AG09309 (cell line): ENCODE measurements around the gene TMOD4.
"Not testable (repeated sequence)": the region's sequence is repeated elsewhere in the genome, so short reads cannot be mapped to it uniquely, and the experiment has no call there.

Experiments used
- DNase-seq: peaks from one replicate; pipeline ENCODE4 v3.0.0-alpha.2; 2010; ENCODE audit warnings: low read depth
- H3K4me3 ChIP-seq: 2 replicates; pipeline ENCODE4 v1.5.1; 2011; ENCODE audit warnings: mild to moderate bottlenecking, low read depth, low read length, moderate library complexity; ENCODE audit not compliant: control insufficient read depth
- CTCF ChIP-seq: IDR thresholded peaks from 2 replicates; pipeline ENCODE4 v1.5.1; 2011; ENCODE audit warnings: mild to moderate bottlenecking, low read depth, low read length, inconsistent platforms; ENCODE audit not compliant: insufficient read depth, control insufficient read depth; ENCODE audit errors: missing control alignments

The TMOD4 gene

DNA sequence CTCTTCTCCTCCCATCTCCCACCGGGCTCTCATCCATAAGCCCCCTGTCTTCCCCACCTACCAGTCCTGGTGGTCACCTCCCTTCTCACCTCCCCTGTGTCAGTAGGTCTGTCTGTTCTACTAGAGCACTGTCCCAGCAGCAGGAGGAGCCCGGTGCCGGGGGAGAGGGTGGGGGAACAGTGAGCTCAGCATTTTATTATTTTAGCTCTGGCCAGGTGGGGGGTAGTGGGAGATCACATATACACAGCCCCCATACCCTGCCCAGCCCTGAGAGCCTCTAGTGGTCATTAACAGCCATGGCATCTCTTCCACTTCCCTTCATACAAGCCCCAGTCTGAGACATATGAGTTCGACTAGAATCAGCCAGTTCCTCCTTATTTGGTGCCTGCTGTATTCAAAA lies at the start of gene TMOD4:
TMOD4 (minus strand) TSS at position 119 of the 400 bp plus-strand sequence. CDS start 1,106 bp downstream, outside the sequence.
- peak; percentile 58 for TF ChIP-seq CTCF
- H3K4me3 ChIP-seq: no peak within 1 kb of the TSS
- DNase-seq: no peak

DNA sequence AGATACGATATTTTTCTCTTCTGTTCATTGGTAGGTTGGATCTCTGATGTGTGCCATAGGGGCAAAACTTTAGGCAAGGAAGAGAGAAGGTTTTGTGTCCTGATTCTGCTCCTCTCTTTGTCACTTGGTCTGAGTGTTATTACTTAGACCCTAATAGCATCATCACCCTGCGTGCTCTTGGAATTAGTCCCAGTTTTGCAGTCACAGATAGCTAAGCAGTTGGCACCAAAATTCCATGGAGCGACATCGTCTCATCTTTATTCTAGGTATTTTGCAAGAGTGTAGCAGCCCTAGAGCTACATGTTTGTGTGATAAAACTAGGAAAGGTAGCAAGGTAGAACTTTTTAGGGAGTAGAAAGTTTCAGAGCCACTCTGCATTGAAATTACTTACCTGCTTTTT lies 46.3 kb upstream of the TMOD4 start:
- DNase-seq: no peak
- no peak overlapping the region for H3K4me3 ChIP-seq
- no peak for TF ChIP-seq CTCF

DNA sequence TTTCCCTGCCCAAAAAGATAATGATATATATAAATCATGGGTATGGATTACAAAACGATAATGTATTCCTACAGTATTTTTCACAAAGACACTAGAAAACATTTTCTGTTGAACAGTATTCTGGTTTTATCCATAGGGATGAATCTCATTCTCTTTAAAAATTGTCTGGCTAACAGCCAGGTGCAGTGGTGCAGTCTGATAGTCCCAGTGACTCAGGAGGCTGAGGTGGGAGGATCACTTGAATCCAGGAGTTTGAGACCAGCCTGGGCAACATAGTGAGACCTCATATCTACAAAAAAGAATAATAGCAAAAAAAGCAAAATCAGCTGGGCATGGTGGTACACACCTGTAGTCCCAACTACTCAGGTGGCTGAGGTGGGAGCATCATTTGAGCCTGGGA lies 45.8 kb upstream of the TMOD4 start:
- H3K4me3 ChIP-seq: no peak overlapping the region
- no peak for DNase-seq
- TF ChIP-seq CTCF: no peak

GRCh38 chr1:151213560-151213959 lies 37.8 kb upstream of the TMOD4 start:
- no peak for DNase-seq
- no peak for TF ChIP-seq CTCF
- no peak overlapping the region for H3K4me3 ChIP-seq

DNA sequence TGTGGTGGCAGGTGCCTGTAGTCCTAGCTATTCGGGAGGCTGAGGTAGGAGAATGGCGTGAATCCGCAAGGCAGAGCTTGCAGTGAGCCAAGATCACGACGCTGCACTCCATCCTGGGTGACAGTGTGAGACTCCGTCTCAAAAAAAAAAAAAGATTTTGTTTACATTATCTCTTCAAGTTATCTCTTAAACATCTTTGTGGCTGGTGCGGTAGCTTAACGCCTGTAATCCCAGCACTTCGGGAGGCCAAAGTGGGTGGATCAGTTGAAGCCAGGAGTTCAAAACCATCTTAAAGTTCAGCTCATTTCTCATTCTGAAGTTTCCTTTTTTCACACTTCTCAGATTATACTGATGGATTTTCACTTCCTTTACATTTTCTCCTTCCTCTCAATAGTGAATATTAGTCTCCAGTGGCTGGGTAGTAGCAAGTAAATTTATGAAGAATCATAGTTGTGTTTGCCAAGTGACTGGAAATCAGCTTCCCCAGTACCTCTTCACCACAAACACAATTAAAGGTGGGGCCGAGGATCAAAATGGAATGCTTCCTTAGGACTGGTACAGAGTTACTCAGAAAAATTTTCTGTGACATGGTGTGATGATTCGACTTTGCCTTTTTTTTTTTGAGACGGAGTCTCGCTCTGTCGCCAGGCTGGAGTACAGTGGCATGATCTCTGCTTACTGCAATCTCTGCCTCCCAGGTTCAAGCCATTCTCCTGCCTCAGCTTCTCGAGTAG lies 36.4 kb upstream of the TMOD4 start:
- no peak overlapping the region for H3K4me3 ChIP-seq
- DNase-seq: no peak
- TF ChIP-seq CTCF: no peak

DNA sequence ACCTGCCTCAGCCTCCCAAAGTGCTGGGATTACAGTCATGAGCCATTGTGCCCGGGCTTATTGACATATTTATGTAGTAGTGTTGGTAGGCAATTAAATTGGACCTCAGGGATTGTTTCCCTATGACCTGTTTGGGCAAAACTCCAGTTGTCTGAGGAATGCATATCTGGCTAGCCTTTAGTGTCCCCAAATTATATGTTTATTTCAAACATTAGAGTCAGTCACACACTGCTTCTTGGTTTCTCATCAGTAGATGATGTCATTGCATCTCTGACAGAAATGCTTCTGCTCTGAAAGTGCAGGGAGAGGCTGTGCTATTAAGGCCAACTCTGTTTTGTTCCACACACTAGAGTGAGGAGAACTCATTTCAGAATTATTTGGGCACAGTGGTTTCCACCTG lies 35.0 kb upstream of the TMOD4 start:
- TF ChIP-seq CTCF: no peak
- no peak for DNase-seq
- no peak overlapping the region for H3K4me3 ChIP-seq

- H3K4me3 ChIP-seq, DNase-seq: not testable (repeated sequence)
Observed at GRCh38 chr1:151205381-151205965, 29.7 kb upstream of the TMOD4 start.
